ENCODE results near the gene LAMB4.

LAMB4 gene

DNA sequence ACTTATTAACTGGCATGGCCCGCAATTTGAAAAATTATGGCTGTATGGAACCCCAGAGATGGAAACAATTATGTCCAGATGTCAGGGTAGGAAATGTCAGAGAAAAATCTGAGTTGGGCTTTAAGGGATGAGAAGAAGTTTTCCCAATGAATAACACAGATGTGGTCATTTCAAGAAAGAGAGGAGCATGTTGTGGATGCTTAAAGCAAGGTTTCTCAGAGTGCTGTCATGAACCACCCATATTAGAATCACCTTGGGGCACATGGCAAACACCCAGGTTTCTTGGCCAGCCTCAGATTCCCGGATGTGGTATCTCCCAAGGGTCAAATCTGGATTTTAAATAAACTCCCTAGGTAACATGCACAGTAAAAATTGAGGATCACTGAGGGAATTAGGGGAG, 43.6 kb downstream of the LAMB4 start:
- no peak for DNase-seq (ENCODE audit: low read depth, low spot score)
- H3K27ac ChIP-seq: no peak overlapping the region

GRCh38 chr7:108083980-108084379, 46.2 kb downstream of the LAMB4 start:
- no peak overlapping the region for H3K27ac ChIP-seq
- no peak for DNase-seq (ENCODE audit: low read depth, low spot score)

DNA sequence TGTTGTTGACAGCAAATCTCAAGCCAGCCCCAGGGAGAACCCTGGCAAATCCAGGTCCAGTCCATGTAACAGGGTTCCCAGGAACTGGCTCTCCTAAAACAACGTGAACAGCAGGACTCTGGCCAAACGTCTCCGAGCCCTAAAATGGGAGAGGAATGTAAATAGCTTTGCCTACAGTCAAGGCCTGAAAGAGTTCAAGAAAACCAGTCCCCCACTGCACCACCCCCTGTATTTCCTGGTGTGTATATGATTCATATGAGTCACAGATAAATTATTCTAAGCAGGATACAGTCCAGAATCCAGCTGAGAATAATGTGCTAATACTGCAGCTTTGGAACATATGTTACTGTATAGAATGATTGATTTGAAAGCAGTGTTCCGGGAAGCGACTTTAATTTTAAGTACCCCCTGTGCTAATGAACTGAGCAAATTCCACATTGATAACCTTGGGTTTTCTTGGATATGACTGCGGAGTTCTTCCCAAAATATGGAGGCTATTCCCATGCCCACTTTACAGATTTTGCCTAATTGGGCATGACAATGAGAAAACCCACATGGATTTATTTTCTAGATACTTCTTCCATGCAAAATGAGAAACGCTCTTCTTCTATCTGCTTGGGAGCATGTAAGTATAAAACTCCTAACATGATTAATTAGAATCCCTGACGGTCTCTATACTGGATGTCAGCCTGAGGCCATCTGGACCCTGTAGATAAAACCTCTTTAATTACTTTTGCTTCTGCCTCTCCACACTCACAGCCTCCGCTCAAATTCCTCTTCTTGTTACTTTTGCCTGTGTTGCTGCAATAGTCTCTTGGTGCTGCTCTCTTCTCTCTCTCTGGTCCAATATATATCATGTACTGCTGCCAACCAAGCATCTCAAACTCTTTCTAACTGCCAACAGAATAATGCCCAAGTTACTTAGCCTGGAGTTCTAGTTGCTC, 50.2 kb downstream of the LAMB4 start:
- no peak for DNase-seq (ENCODE audit: low read depth, low spot score)
- H3K27ac ChIP-seq: peak overlapping the region; percentile 13

DNA sequence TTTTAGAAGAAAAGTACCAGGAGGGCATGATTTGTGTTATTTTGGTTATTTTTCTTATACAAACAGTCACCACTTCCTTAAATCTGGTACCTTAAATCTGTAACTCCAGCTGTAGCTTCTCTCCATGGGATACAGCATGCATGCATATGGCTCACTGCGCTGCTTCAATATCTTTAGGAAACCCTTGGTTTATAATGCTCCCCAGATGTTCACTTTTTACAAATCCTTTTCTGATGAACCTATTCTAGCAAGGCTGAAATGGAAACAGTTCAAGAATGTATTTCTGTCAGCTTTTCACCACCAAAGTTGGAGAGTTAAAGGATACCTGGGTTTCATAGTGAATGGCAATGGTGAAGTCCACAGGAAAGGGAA, 50.9 kb downstream of the LAMB4 start:
- no peak for DNase-seq (ENCODE audit: low read depth, low spot score)
- peak overlapping the region; percentile 13 for H3K27ac ChIP-seq

DNA sequence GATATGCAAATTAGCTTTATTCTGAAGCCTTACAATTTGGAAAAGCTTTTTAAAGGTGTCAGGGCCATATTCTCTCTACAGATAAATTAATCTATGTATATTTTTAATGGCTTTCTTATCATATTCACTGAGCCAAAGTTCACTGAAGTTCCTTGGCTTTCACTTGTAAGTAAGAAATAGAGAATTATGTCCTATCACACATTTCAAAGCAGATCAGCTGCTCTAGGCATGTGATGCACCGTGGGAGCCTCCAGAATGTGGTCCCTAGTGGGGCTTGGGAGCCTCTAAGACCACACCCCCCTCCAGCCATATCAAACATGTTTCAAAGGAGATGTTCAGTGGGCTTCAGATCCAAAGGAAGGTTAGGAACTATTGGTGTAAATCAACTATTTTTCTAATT, 51.5 kb downstream of the LAMB4 start:
- no peak overlapping the region for H3K27ac ChIP-seq
- DNase-seq (ENCODE audit: low read depth, low spot score): no peak

DNA sequence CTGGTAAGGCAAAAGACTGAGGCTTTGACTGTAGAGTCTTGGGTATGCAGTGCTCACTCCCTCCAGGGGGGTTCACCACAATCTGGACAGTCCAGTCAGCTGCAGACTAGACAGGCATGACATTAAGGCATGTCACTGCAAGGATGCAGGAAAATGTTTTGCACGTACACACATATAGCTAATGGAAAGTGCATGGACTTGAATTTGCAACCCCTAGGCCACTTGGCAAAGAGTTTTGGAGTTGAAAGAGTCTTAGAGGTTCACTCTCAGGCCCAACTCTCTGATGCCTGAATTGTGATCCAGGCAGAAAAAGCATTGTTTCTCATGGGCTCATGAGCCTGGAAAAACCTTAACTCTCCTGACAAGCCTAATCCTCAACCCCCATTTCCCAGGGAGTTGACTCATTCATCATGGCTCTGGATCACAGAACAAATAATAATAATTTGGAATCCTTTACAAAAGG, 51.9 kb downstream of the LAMB4 start:
- no peak for DNase-seq (ENCODE audit: low read depth, low spot score)
- H3K27ac ChIP-seq: no peak overlapping the region

GRCh38 chr7:108077709-108078108, 52.5 kb downstream of the LAMB4 start:
- H3K27ac ChIP-seq: no peak overlapping the region
- DNase-seq (ENCODE audit: low read depth, low spot score): no peak

DNA sequence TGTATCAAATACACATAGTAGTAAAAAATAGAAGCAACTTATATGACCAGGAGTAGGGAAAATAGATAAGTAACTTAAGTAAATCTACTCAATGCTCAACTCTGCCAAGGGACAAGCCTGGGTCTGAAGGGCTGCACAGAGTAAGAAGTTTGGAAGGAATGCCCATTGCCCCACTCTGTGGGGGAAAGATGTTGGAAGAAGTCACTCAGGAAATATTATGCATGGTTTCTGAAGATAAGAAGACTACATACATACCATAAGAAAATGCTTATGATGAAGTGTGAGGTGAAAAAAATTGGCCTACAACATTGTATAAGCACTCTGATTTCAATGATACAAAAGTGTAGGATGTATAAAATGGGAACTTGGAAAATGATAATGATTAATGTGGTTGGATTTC, 54.0 kb downstream of the LAMB4 start:
- DNase-seq (ENCODE audit: low read depth, low spot score): no peak
- no peak overlapping the region for H3K27ac ChIP-seq

GRCh38 chr7:108073305-108074070, 56.7 kb downstream of the LAMB4 start:
- no peak overlapping the region for H3K27ac ChIP-seq
- DNase-seq (ENCODE audit: low read depth, low spot score): no peak

- DNase-seq (ENCODE audit: low read depth, low spot score): no peak
- no peak overlapping the region for H3K27ac ChIP-seq
Measured at GRCh38 chr7:108072739-108073138, 57.4 kb downstream of the LAMB4 start.

- H3K27ac ChIP-seq: no peak overlapping the region
- DNase-seq (ENCODE audit: low read depth, low spot score): no peak
Measured at GRCh38 chr7:108072116-108072515, 58.0 kb downstream of the LAMB4 start.

GRCh38 chr7:108071551-108071950, 58.6 kb downstream of the LAMB4 start:
- no peak overlapping the region for H3K27ac ChIP-seq
- DNase-seq (ENCODE audit: low read depth, low spot score): no peak

GRCh38 chr7:108069646-108070045, 60.5 kb downstream of the LAMB4 start:
- DNase-seq (ENCODE audit: low read depth, low spot score): no peak
- H3K27ac ChIP-seq: no peak overlapping the region

DNA sequence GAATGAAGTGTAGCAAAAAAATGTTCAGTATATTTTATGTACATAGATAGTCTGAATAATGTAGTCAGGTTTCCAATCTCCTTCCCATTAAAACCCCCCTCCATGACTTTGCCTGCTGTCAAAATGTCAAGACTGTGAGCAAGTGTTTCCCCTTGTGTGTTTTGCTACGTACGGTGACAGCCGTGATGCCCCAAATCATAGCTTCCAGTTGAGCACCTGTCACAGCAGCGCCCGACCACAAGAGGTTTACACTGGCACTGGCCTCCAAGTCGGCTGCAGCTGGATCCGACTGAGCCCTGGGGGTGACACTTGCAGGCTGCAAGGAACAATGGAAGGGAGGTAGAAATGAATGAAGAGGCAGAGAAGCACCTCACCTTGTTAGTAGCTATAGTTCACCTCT, 62.3 kb downstream of the LAMB4 start:
- no peak for DNase-seq (ENCODE audit: low read depth, low spot score)
- no peak overlapping the region for H3K27ac ChIP-seq

GRCh38 chr7:108066486-108066885, 63.7 kb downstream of the LAMB4 start:
- no peak for DNase-seq (ENCODE audit: low read depth, low spot score)
- no peak overlapping the region for H3K27ac ChIP-seq

DNA sequence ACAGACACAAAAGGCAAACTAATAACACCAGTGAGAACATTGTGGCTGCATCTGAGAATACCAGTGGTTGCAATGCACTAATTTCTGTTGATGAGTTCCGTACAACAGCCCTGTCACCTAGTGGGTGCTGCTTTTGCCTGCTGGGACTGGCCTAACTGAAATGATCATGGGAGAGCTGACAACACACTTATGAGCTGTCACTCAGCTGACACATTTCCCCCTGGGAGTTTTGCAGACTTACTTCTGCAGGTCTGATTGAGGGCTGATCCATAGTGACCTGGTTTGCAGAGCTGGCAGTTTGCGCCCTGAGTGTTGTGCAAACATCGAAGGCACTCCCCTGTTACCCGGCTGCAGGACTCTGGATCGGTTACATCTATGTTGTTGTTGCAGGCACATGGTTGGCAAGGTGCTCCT, 66.6 kb downstream of the LAMB4 start:
- DNase-seq (ENCODE audit: low read depth, low spot score): peak; percentile 63
- H3K27ac ChIP-seq: peak overlapping the region; percentile 45

DNA sequence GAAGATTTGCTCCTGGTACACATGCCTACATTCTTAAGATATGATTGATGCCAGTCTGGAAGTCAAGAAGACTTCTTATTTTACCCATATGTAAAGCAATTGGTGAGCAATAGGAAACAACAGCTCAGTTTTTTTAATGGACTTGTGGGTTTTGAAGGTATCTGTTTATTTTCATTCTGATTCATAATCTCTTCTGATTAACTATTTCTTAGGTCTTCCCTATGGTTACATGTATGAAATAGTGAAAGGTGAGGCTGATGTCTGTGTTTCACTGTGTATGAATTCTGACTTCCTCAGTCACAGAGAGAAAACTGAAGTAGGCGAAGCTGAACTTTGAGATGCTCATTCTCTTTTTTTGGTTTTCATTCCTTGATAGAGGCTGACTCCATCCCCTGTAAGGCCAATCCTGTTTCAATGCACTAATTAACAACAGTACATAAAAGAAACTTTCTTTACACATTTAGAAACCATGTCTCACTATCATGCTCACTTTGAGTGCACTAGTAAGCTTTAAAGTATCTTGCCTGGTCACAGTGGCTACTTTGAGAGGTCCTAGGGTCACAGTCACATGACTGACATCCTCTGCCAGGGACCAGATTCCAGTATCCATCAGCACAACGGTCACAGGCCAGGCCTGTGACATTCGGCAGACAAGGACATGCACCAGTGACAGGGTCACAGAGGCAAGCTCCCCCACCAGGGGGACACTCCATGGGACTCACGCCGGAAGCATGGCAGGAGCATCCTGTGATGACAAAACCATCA, 67.7 kb downstream of the LAMB4 start:
- H3K27ac ChIP-seq: peak overlapping the region; percentile 45
- peak; percentile 39 for DNase-seq (ENCODE audit: low read depth, low spot score)

DNA sequence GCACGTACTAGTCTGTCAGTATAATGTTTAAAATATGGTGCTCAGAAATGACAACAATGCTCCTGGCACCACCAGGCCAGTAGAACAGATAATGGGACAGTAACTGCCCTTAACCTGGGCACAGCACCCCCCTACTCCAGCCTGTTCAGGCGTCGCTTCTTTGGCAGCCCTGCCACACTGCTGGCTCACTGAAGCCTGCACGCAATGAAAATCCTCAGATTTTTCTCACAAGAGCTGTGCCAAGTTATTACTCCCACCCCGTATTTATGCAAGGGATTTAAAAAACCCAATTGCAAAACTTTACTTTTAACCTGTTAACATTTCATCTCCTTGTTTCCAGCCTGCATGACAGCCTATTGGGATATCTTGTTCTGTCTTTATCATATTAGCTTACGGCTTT, 70.6 kb downstream of the LAMB4 start:
- no peak for DNase-seq (ENCODE audit: low read depth, low spot score)
- H3K27ac ChIP-seq: no peak overlapping the region

GRCh38 chr7:108057951-108058481, 72.1 kb downstream of the LAMB4 start:
- no peak overlapping the region for H3K27ac ChIP-seq
- no peak for DNase-seq (ENCODE audit: low read depth, low spot score)

GRCh38 chr7:108055611-108056021, 74.5 kb downstream of the LAMB4 start:
- no peak overlapping the region for H3K27ac ChIP-seq
- DNase-seq (ENCODE audit: low read depth, low spot score): no peak

Data from epithelial cell of prostate (primary cell).